GM19238 (cell line): Measurements from ENCODE around the gene PPP1R37.

ENCODE experiments used
- DNase-seq: peaks from one replicate; pipeline ENCODE4 v3.0.0; 2011; ENCODE audit warnings: low spot score; ENCODE audit not compliant: insufficient read length

PPP1R37 gene

GRCh38 chr19:45191375-45191774 lies 98.4 kb downstream of the PPP1R37 start:
- DNase-seq, result no peak

DNA sequence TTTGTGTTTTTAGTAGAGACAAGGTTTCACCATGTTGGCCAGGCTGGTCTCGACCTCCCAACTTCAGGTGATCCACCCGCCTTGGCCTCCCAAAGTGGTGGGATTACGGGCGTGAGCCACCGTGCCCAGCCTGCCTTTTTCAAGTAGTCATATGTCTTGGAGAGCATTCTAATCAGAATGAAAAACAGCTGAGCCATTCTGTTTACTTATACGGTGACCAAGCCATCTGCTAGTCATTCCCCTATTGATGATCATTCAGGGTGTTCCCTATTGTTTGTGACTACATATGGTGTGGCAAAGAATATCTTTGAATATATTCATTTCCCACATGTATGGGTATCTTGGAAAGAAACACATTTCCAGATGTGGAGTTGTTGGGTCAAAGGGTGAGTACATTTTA lies 102.8 kb downstream of the PPP1R37 start:
- no peak for DNase-seq
